ENCODE results near the gene TMEM45A. TPM values are rescaled to one million over a fixed set of nuclear protein-coding genes. Genes with fewer than 3 reads are reported as not detected.

The TMEM45A gene
- polyA plus RNA-seq, 4 donors = 19.9 to 44.0 (median 27.7) TPM

GRCh38 chr3:100609305-100609704 is 116.9 kb downstream of the TMEM45A start, which contains the start of gene ADGRG7:
Gene ADGRG7, plus strand, starts transcription at chr3:100609601. Its CDS starts 256 bp downstream, at chr3:100609857.
- no peak for DNase-seq (ENCODE audit: low read depth in 4 of 4, low spot score in 3 of 4)

DNA sequence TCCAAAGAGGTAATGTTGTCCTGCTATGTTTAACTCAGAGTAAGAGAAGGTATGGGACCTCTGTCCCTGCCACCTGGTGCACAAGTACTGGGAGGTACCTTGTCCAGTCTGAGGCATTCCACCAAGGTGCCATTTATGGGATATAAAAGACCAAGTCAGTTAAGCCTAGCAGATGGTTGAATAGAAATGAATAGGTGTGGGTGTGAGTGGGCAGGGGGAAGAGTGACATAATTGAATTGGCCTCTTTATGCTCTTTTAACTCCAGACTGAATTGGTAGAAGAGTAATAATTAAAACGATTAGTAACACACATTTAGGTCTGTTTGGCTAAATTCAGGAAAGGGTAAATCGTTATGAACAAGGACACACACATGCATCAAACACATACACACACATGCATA is 117.5 kb downstream of the TMEM45A start:
- DNase-seq (ENCODE audit: low read depth in 4 of 4, low spot score in 3 of 4) = no peak

GRCh38 chr3:100611221-100611620 is 118.8 kb downstream of the TMEM45A start:
- no peak for DNase-seq (ENCODE audit: low read depth in 4 of 4, low spot score in 3 of 4)

GRCh38 chr3:100613721-100614390 is 121.4 kb downstream of the TMEM45A start:
- no peak for DNase-seq (ENCODE audit: low read depth in 4 of 4, low spot score in 3 of 4)

DNA sequence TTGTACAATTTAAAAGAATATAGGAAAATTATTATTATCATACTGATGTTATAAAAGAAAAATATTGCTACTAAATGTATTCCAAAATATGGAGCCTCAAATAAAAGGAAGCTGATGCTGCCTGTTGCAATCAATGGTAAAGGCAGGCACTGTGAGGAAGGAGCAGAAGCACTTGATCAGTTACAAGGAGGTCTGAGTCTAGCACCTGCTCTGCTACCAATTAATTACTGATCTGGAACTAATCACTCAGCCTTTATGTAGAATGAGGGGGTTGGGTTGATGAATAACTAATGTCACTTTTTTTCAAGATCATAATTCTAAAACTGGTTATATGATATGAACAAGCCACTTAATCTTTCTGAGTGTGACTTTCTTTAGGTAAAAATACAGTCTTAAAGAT is 122.5 kb downstream of the TMEM45A start:
- no peak for DNase-seq (ENCODE audit: low read depth in 4 of 4, low spot score in 3 of 4)

DNA sequence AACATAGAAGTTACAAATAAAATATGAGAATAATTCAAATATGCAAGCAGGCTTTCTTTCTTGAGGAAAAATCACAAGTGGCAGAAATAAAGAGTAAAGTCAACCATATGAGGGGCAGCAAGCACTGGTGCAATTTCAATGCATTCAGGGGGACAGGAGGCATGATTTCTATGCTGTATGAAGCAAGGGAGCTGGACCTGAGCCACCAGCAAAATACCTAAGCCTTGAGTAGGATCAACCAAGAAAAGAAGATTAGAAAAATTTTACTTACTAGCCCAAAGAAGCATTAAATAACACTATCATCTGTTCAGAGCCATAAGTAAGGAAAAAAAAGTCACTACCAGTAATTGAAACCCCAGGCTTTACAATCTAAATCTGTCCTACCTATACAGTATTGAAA is 123.3 kb downstream of the TMEM45A start:
- no peak for DNase-seq (ENCODE audit: low read depth in 4 of 4, low spot score in 3 of 4)

DNA sequence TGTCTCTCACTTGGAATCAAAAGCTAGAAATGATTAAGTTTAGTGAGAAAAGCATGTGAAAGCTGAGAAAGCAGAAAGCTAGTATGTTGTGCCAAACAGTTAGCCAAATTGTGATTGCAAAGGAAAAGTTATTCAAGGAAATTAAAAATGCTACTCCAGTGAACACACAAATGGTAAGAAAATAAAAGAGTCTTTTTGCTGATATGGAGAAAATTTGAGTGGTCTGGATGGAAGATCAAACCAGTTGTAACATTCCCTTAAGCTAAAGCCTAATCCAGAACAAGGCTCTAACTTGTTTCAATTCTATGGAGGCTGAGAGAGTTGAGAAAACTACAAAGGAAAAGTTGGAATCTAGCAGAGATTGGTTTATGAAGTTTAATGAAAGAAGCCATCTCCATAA is 128.8 kb downstream of the TMEM45A start:
- no peak for DNase-seq (ENCODE audit: low read depth in 4 of 4, low spot score in 3 of 4)

Other genes with a start within 250 kb of the TMEM45A start
- gene TBC1D23, start 231.6 kb upstream of the TMEM45A start, polyA plus RNA-seq (ENCODE audit: insufficient read length in 4 of 4) = 10 to 100 TPM; 38.0 to 45.6 (median 39.6) TPM
- 100 to 1,000 TPM in 2 of 4 donors, 10 to 100 TPM in 2; 41.5 to 119 (median 101) TPM for gene NIT2, start 157.9 kb upstream of the TMEM45A start, polyA plus RNA-seq (ENCODE audit: insufficient read length in 4 of 4)
- gene TOMM70, start 91.5 kb upstream of the TMEM45A start, polyA plus RNA-seq (ENCODE audit: insufficient read length in 4 of 4) = 10 to 100 TPM; 53.0 to 75.0 (median 70.3) TPM
- 10 to 100 TPM in 1 of 4 donors, 1 to 10 TPM in 3; 6.9 to 10.6 (median 9.2) TPM for gene LNP1, start 91.1 kb upstream of the TMEM45A start, polyA plus RNA-seq (ENCODE audit: insufficient read length in 4 of 4)
- gene ADGRG7, start 117.0 kb downstream of the TMEM45A start, polyA plus RNA-seq (ENCODE audit: insufficient read length in 4 of 4) = under 1 TPM in 2 of 4 donors, not detected in 2; 0.17 to 0.20 TPM
- 100 to 1,000 TPM; 118 to 161 (median 145) TPM for gene TFG, start 216.9 kb downstream of the TMEM45A start, polyA plus RNA-seq (ENCODE audit: insufficient read length in 4 of 4)